HEK293 (cell line): ENCODE measurements around the gene USP5.
A peak's percentile ranks its signal among the peaks of the same experiment; 100 is the strongest.

Experiments
- BCL11B ChIP-seq: fragments of 450-650 bp; formaldehyde crosslinking; IDR thresholded peaks from 2 replicates; pipeline ENCODE4 v1.5.1; 2016; ENCODE audit warnings: low read depth, missing biosample characterization, missing genetic modification characterization
- GLI2 ChIP-seq: fragments of 450-650 bp; formaldehyde crosslinking; IDR thresholded peaks from 2 replicates; pipeline ENCODE4; 2017; ENCODE audit warnings: missing biosample characterization, missing genetic modification characterization, low read depth, borderline replicate concordance
- GLI4 ChIP-seq: fragments of 450-650 bp; formaldehyde crosslinking; IDR thresholded peaks from 2 replicates; pipeline ENCODE4 v1.5.1; 2016; ENCODE audit warnings: missing biosample characterization, missing genetic modification characterization
- KLF9 ChIP-seq: fragments of 450-650 bp; formaldehyde crosslinking; IDR thresholded peaks from 2 replicates; pipeline ENCODE4 v1.5.1; 2016; ENCODE audit warnings: missing biosample characterization, missing genetic modification characterization, low read depth
- MYNN ChIP-seq: fragments of 450-650 bp; formaldehyde crosslinking; IDR thresholded peaks from 2 replicates; pipeline ENCODE4 v1.5.1; 2016; ENCODE audit warnings: missing biosample characterization, missing genetic modification characterization, borderline replicate concordance
- SALL2 ChIP-seq: fragments of 450-650 bp; formaldehyde crosslinking; IDR thresholded peaks from 2 replicates; pipeline ENCODE4 v1.5.0; 2017; ENCODE audit warnings: missing biosample characterization, mild to moderate bottlenecking, missing genetic modification characterization, borderline replicate concordance
- ZBTB48 ChIP-seq: fragments of 450-650 bp; formaldehyde crosslinking; IDR thresholded peaks from 2 replicates; pipeline ENCODE4 v1.5.1; 2016; ENCODE audit warnings: missing biosample characterization, missing genetic modification characterization
- ZBTB8A ChIP-seq: fragments of 450-650 bp; formaldehyde crosslinking; IDR thresholded peaks from 2 replicates; pipeline ENCODE4 v1.5.1; 2016; ENCODE audit warnings: missing biosample characterization, missing genetic modification characterization
- ZEB2 ChIP-seq: fragments of 450-650 bp; formaldehyde crosslinking; IDR thresholded peaks from 2 replicates; pipeline ENCODE4 v1.5.1; 2016; ENCODE audit warnings: missing biosample characterization, missing genetic modification characterization
- ZFHX2 ChIP-seq: fragments of 450-650 bp; formaldehyde crosslinking; conservative IDR thresholded peaks from 2 replicates; pipeline ENCODE4 v1.5.1; 2016; ENCODE audit warnings: missing biosample characterization, missing genetic modification characterization
- ZNF146 ChIP-seq: fragments of 450-650 bp; formaldehyde crosslinking; IDR thresholded peaks from 2 replicates; pipeline ENCODE4 v1.5.1; 2016; ENCODE audit warnings: missing biosample characterization, missing genetic modification characterization
- ZNF184 ChIP-seq: fragments of 450-650 bp; IDR thresholded peaks from 2 replicates; pipeline ENCODE4 v1.5.1; 2018; ENCODE audit warnings: missing biosample characterization, mild to moderate bottlenecking, missing genetic modification characterization
- ZNF248 ChIP-seq: fragments of 450-650 bp; formaldehyde crosslinking; IDR thresholded peaks from 2 replicates; pipeline ENCODE4 v1.5.1; 2017; ENCODE audit warnings: missing biosample characterization, missing genetic modification characterization
- ZNF274 ChIP-seq, 2 experiments: fragments of 200-500 bp in 1 of 2; fragments of 450-650 bp in 1 of 2; sonication (Bioruptor generic) in 1 of 2; formaldehyde crosslinking in 1 of 2; IDR thresholded peaks; 2 replicates each; pipeline versions ENCODE4 v1.5.1 to v1.6.1; 2014 to 2016; ENCODE audit warnings: borderline replicate concordance in 1 of 2, inconsistent platforms in 1 of 2, low read length in 1 of 2, missing biosample characterization in 1 of 2, missing genetic modification characterization in 1 of 2
- ZNF335 ChIP-seq: fragments of 450-650 bp; formaldehyde crosslinking; conservative IDR thresholded peaks from 2 replicates; pipeline ENCODE4 v1.5.1; 2016; ENCODE audit warnings: missing biosample characterization, missing genetic modification characterization
- ZNF423 ChIP-seq: fragments of 450-650 bp; formaldehyde crosslinking; IDR thresholded peaks from 2 replicates; pipeline ENCODE4 v1.5.1; 2016; ENCODE audit warnings: missing biosample characterization, missing genetic modification characterization
- ZNF596 ChIP-seq: fragments of 450-650 bp; IDR thresholded peaks from 2 replicates; pipeline ENCODE4 v1.5.0; 2018; ENCODE audit warnings: missing biosample characterization, mild to moderate bottlenecking, missing genetic modification characterization, moderate library complexity
- ZNF624 ChIP-seq: fragments of 450-650 bp; formaldehyde crosslinking; IDR thresholded peaks from 2 replicates; pipeline ENCODE4 v1.5.1; 2017; ENCODE audit warnings: missing biosample characterization, missing genetic modification characterization
- TF ChIP-seq, protein P1 (sequence below): fragments of 450-650 bp; formaldehyde crosslinking; IDR thresholded peaks from 2 replicates; pipeline ENCODE4 v1.5.1; 2016; ENCODE audit warnings: missing biosample characterization, missing genetic modification characterization
- TF ChIP-seq, protein P2 (sequence below): fragments of 450-650 bp; formaldehyde crosslinking; IDR thresholded peaks from 2 replicates; pipeline ENCODE4 v1.5.1; 2016; ENCODE audit warnings: missing biosample characterization, missing genetic modification characterization
- TF ChIP-seq, protein P3 (sequence below): fragments of 450-650 bp; formaldehyde crosslinking; IDR thresholded peaks from 2 replicates; pipeline ENCODE4 v1.5.1; 2016; ENCODE audit warnings: missing biosample characterization, missing genetic modification characterization
- TF ChIP-seq, protein P4 (sequence below): fragments of 450-650 bp; formaldehyde crosslinking; IDR thresholded peaks from 2 replicates; pipeline ENCODE4 v1.5.1; 2017; ENCODE audit warnings: missing biosample characterization, missing genetic modification characterization
- TF ChIP-seq, protein P5 (sequence below): fragments of 450-650 bp; formaldehyde crosslinking; IDR thresholded peaks from 2 replicates; pipeline ENCODE4 v1.5.1; 2017; ENCODE audit warnings: missing biosample characterization, mild to moderate bottlenecking, missing genetic modification characterization, moderate library complexity
- TF ChIP-seq, protein P6 (sequence below): fragments of 450-650 bp; formaldehyde crosslinking; IDR thresholded peaks from 2 replicates; pipeline ENCODE4 v1.5.1; 2017; ENCODE audit warnings: missing biosample characterization, missing genetic modification characterization
- TF ChIP-seq, protein P7 (sequence below): fragments of 450-650 bp; formaldehyde crosslinking; IDR thresholded peaks from 2 replicates; pipeline ENCODE4 v1.5.1; 2016; ENCODE audit warnings: missing biosample characterization, missing genetic modification characterization, low read depth

Gene USP5

DNA sequence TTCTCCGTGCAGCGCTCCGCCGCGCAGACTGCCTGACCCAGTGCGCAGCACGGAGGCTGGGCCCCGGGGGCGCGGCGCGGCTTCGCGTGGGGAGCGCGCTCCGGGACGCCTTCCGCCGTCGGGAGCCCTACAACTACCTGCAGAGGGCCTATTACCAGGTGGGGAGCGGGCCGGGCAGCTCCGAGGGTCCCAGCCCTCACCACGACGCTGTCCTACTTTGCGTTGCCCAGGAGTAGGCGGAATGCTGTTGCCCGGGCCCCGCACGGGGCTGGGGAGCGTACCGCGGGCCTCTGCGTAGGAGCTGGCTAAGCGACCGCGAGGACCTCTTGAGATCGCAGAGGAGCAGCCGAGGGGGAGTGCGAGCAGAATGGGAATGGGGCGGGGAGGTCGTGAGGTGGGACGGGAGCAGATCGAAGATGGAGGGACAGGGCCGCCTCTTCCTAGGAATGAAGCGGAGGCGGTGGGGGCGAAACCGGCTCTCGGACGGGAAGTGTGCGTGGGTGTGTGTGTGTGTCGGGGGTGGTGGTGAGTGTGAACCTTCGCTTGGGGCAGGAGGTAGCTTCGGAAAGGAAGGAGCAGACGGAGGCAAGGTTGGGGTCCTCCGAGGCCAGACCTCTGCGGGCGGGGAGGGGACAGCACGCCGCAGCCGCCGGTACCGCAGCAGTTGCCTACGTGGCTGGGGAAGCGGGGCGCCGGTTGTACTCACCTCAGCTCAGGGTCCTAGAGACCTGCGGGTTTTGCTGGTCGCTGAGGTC, 23.0 kb upstream of the USP5 start (continued):
- TF ChIP-seq, protein P1, sequence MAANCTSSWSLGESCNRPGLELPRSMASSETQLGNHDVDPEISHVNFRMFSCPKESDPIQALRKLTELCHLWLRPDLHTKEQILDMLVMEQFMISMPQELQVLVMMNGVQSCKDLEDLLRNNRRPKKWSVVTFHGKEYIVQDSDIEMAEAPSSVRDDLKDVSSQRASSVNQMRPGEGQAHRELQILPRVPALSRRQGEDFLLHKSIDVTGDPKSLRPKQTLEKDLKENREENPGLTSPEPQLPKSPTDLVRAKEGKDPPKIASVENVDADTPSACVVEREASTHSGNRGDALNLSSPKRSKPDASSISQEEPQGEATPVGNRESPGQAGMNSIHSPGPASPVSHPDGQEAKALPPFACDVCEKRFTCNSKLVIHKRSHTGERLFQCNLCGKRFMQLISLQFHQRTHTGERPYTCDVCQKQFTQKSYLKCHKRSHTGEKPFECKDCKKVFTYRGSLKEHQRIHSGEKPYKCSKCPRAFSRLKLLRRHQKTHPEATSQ (tag by site-specific recombination) = peak; percentile 72; the same call in 1 of the 2 replicates
- TF ChIP-seq ZBTB48 (peak; percentile 55), ZEB2 (tag by site-specific recombination) (peak; percentile 90; the same call in 1 of the 2 replicates), BCL11B (tag by site-specific recombination) (0 out of 2 replicates have a peak, but pooled peaks have one; percentile 72), KLF9 (tag by site-specific recombination) (peak; percentile 70; the same call in 1 of the 2 replicates), ZNF184 (tag by site-specific recombination) (no peak), ZNF274 (IDR thresholded peaks at IDR 0.05; ENCODE audit: low read length) (no peak), ZNF274 (tag by site-specific recombination; IDR thresholded peaks at IDR 0.05; ENCODE audit: borderline replicate concordance) (no peak), ZFHX2 (tag by site-specific recombination) (peak; percentile 100), GLI4 (peak; percentile 86; the same call in 1 of the 2 replicates), GLI2 (tag by site-specific recombination) (no peak), ZNF596 (tag by site-specific recombination) (no peak), ZNF335 (tag by site-specific recombination) (peak; percentile 99), MYNN (tag by site-specific recombination) (no peak), ZNF624 (tag by site-specific recombination) (no peak), ZBTB8A (peak; percentile 29), ZNF248 (no peak), ZNF423 (no peak; the same call in 1 of the 2 replicates), ZNF146 (peak; percentile 43), SALL2 (tag by site-specific recombination) (no peak)
- TF ChIP-seq, protein P2, sequence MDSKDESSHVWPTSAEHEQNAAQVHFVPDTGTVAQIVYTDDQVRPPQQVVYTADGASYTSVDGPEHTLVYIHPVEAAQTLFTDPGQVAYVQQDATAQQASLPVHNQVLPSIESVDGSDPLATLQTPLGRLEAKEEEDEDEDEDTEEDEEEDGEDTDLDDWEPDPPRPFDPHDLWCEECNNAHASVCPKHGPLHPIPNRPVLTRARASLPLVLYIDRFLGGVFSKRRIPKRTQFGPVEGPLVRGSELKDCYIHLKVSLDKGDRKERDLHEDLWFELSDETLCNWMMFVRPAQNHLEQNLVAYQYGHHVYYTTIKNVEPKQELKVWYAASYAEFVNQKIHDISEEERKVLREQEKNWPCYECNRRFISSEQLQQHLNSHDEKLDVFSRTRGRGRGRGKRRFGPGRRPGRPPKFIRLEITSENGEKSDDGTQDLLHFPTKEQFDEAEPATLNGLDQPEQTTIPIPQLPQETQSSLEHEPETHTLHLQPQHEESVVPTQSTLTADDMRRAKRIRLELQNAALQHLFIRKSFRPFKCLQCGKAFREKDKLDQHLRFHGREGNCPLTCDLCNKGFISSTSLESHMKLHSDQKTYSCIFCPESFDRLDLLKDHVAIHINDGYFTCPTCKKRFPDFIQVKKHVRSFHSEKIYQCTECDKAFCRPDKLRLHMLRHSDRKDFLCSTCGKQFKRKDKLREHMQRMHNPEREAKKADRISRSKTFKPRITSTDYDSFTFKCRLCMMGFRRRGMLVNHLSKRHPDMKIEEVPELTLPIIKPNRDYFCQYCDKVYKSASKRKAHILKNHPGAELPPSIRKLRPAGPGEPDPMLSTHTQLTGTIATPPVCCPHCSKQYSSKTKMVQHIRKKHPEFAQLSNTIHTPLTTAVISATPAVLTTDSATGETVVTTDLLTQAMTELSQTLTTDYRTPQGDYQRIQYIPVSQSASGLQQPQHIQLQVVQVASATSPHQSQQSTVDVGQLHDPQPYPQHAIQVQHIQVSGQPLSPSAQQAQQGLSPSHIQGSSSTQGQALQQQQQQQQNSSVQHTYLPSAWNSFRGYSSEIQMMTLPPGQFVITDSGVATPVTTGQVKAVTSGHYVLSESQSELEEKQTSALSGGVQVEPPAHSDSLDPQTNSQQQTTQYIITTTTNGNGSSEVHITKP (tag by site-specific recombination) = peak; percentile 59
- TF ChIP-seq, protein P3, sequence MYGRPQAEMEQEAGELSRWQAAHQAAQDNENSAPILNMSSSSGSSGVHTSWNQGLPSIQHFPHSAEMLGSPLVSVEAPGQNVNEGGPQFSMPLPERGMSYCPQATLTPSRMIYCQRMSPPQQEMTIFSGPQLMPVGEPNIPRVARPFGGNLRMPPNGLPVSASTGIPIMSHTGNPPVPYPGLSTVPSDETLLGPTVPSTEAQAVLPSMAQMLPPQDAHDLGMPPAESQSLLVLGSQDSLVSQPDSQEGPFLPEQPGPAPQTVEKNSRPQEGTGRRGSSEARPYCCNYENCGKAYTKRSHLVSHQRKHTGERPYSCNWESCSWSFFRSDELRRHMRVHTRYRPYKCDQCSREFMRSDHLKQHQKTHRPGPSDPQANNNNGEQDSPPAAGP = peak; percentile 69; the same call in 1 of the 2 replicates
- TF ChIP-seq, protein P4, sequence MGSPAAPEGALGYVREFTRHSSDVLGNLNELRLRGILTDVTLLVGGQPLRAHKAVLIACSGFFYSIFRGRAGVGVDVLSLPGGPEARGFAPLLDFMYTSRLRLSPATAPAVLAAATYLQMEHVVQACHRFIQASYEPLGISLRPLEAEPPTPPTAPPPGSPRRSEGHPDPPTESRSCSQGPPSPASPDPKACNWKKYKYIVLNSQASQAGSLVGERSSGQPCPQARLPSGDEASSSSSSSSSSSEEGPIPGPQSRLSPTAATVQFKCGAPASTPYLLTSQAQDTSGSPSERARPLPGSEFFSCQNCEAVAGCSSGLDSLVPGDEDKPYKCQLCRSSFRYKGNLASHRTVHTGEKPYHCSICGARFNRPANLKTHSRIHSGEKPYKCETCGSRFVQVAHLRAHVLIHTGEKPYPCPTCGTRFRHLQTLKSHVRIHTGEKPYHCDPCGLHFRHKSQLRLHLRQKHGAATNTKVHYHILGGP (tag by site-specific recombination) = no peak
- TF ChIP-seq, protein P5, sequence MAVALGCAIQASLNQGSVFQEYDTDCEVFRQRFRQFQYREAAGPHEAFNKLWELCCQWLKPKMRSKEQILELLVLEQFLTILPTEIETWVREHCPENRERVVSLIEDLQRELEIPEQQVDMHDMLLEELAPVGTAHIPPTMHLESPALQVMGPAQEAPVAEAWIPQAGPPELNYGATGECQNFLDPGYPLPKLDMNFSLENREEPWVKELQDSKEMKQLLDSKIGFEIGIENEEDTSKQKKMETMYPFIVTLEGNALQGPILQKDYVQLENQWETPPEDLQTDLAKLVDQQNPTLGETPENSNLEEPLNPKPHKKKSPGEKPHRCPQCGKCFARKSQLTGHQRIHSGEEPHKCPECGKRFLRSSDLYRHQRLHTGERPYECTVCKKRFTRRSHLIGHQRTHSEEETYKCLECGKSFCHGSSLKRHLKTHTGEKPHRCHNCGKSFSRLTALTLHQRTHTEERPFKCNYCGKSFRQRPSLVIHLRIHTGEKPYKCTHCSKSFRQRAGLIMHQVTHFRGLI (tag by site-specific recombination) = no peak
- TF ChIP-seq, protein P6, sequence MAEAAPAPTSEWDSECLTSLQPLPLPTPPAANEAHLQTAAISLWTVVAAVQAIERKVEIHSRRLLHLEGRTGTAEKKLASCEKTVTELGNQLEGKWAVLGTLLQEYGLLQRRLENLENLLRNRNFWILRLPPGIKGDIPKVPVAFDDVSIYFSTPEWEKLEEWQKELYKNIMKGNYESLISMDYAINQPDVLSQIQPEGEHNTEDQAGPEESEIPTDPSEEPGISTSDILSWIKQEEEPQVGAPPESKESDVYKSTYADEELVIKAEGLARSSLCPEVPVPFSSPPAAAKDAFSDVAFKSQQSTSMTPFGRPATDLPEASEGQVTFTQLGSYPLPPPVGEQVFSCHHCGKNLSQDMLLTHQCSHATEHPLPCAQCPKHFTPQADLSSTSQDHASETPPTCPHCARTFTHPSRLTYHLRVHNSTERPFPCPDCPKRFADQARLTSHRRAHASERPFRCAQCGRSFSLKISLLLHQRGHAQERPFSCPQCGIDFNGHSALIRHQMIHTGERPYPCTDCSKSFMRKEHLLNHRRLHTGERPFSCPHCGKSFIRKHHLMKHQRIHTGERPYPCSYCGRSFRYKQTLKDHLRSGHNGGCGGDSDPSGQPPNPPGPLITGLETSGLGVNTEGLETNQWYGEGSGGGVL (tag by site-specific recombination) = peak; percentile 85
- TF ChIP-seq, protein P7, sequence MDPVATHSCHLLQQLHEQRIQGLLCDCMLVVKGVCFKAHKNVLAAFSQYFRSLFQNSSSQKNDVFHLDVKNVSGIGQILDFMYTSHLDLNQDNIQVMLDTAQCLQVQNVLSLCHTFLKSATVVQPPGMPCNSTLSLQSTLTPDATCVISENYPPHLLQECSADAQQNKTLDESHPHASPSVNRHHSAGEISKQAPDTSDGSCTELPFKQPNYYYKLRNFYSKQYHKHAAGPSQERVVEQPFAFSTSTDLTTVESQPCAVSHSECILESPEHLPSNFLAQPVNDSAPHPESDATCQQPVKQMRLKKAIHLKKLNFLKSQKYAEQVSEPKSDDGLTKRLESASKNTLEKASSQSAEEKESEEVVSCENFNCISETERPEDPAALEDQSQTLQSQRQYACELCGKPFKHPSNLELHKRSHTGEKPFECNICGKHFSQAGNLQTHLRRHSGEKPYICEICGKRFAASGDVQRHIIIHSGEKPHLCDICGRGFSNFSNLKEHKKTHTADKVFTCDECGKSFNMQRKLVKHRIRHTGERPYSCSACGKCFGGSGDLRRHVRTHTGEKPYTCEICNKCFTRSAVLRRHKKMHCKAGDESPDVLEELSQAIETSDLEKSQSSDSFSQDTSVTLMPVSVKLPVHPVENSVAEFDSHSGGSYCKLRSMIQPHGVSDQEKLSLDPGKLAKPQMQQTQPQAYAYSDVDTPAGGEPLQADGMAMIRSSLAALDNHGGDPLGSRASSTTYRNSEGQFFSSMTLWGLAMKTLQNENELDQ (tag by site-specific recombination) = no peak
